Measurements from ENCODE around the gene TMC8. TPM values are rescaled to one million over a fixed set of nuclear protein-coding genes. Genes with fewer than 3 reads are reported as not detected.

TMC8 gene
- polyA plus RNA-seq, 2 of the 4 experiments (the other 2 are of a cell fraction): 0.14 to 0.26 TPM

GRCh38 chr17:78086740-78087139, 43.8 kb upstream of the TMC8 start:
- 90% methylated on average over 13 of the region's 13 CpGs for WGBS (ENCODE audit: missing lambda C conversion rate)
- Histone ChIP-seq H3K9me3 (no peaks in the 10 kb centered on the region), H3K4me3 (no peak overlapping the region), H3K27ac (no peak overlapping the region), H3K4me1 (no peaks in the 10 kb centered on the region), H3K4me2 (no peak overlapping the region)
- DNase-seq (ENCODE audit: low read depth in 1 of 2, low spot score in 1 of 2) (no peak), FAIRE-seq (no peak), ATAC-seq (no peak)
- TF ChIP-seq RFX5 (IDR thresholded peaks at IDR 0.05) (no peak), E2F6 (IDR thresholded peaks at IDR 0.05; ENCODE audit: borderline replicate concordance, low read depth) (no peak), MYC (IDR thresholded peaks at IDR 0.05; ENCODE audit: borderline replicate concordance, low read length) (no peak), HMGXB4 (CRISPR knock-in tag; IDR thresholded peaks at IDR 0.05; ENCODE audit: borderline replicate concordance) (no peak), GATA3 (IDR thresholded peaks at IDR 0.05; ENCODE audit: borderline replicate concordance) (no peak), ZFP36 (IDR thresholded peaks at IDR 0.05; ENCODE audit: borderline replicate concordance, partially characterized antibody) (no peak), PHF8 (IDR thresholded peaks at IDR 0.05; ENCODE audit: borderline replicate concordance, low read depth) (no peak), RCOR1 (IDR thresholded peaks at IDR 0.05; ENCODE audit: low read depth, low read length) (no peak), SREBF2 (IDR thresholded peaks at IDR 0.05) (no peak), NPAS2 (CRISPR knock-in tag; IDR thresholded peaks at IDR 0.05; ENCODE audit: borderline replicate concordance) (no peak), RAD21 (conservative IDR thresholded peaks at IDR 0.05 in 1 of 2, IDR thresholded peaks at IDR 0.05 in 1 of 2) (no peak), ESRRA (IDR thresholded peaks at IDR 0.05; ENCODE audit: borderline replicate concordance, low read length) (no peak)
- TF ChIP-seq, protein P1, sequence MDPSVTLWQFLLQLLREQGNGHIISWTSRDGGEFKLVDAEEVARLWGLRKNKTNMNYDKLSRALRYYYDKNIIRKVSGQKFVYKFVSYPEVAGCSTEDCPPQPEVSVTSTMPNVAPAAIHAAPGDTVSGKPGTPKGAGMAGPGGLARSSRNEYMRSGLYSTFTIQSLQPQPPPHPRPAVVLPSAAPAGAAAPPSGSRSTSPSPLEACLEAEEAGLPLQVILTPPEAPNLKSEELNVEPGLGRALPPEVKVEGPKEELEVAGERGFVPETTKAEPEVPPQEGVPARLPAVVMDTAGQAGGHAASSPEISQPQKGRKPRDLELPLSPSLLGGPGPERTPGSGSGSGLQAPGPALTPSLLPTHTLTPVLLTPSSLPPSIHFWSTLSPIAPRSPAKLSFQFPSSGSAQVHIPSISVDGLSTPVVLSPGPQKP (IDR thresholded peaks at IDR 0.05; ENCODE audit: low read depth, low read length): no peak
- CTCF ChIA-PET: interaction anchor here (1.0 to 6.1 kb wide), 3 partner anchors 10 to 165 kb away, joined by 3 to 83 read pairs (median 4); no protein-coding TSS in a partner anchor
- POLR2A ChIA-PET: no interaction called here

GRCh38 chr17:78088529-78088928, 42.0 kb upstream of the TMC8 start:
- ChIA-PET POLR2A (no interaction called here), CTCF (interaction anchor here (0.6 to 1.3 kb wide), 6 partner anchors 8 to 162 kb away, joined by 3 to 4 read pairs (median 3); no protein-coding TSS in a partner anchor)
- Histone ChIP-seq H3K4me2 (no peak overlapping the region), H3K27ac (no peak overlapping the region), H3K4me1 (no peaks in the 10 kb centered on the region), H3K4me3 (no peak overlapping the region), H3K9me3 (no peaks in the 10 kb centered on the region)
- 96% methylated on average over 1 of the region's 1 CpG for WGBS (ENCODE audit: missing lambda C conversion rate)
- FAIRE-seq (no peak), DNase-seq (ENCODE audit: low read depth in 1 of 2, low spot score in 1 of 2) (no peak), ATAC-seq (no peak)
- no peak for TF ChIP-seq TP53 (CRISPR knock-in tag; IDR thresholded peaks at IDR 0.05)
- no peak for TF ChIP-seq SMC3 (IDR thresholded peaks at IDR 0.05)
- TF ChIP-seq KDM1A (IDR thresholded peaks at IDR 0.05; ENCODE audit: low read depth): no peak

GRCh38 chr17:78089576-78090281, 40.8 kb upstream of the TMC8 start:
- Histone ChIP-seq H3K4me3 (no peak overlapping the region), H3K27ac (no peak overlapping the region), H3K9me3 (no peaks in the 10 kb centered on the region), H3K4me1 (no peaks in the 10 kb centered on the region), H3K4me2 (no peak overlapping the region)
- no peak for FAIRE-seq
- TF ChIP-seq MAZ (IDR thresholded peaks at IDR 0.05; ENCODE audit: borderline replicate concordance, low read depth, low read length) (no peak), RFX5 (IDR thresholded peaks at IDR 0.05) (no peak)
- 68% methylated on average over 7 of the region's 7 CpGs for WGBS (ENCODE audit: missing lambda C conversion rate)
- DNase-seq (ENCODE audit: low read depth in 1 of 2, low spot score in 1 of 2): no peak
- POLR2A ChIA-PET: no interaction called here
- ATAC-seq: no peak
- CTCF ChIA-PET: interaction anchor here (0.6 to 12.3 kb wide), 7 partner anchors 21 to 1169 kb away, joined by 3 to 99 read pairs (median 3); no protein-coding TSS in a partner anchor
